BLaER1 treated with 17β-estradiol and CSF1 and Interleukin-3, amounts not matched to agents 10 nM and 100 nM (cell line): ENCODE results near the gene ZMYND8.

Experiments used
- H3K27ac ChIP-seq, 11 experiments: shearing (Covaris generic); formaldehyde crosslinking; 2 replicates each; pipeline ENCODE4 v1.8.1; 2022
- H3K27me3 ChIP-seq, 11 experiments: shearing (Covaris generic); formaldehyde crosslinking; 2 replicates each; pipeline ENCODE4 v1.8.1; 2022
- H3K36me3 ChIP-seq, 11 experiments: shearing (Covaris generic); formaldehyde crosslinking; 2 replicates each; pipeline ENCODE4 v1.8.1; 2022
- H3K4me1 ChIP-seq, 10 experiments: shearing (Covaris generic); formaldehyde crosslinking; 2 replicates each; pipeline ENCODE4 v1.8.1; 2022
- H3K4me2 ChIP-seq, 11 experiments: shearing (Covaris generic); formaldehyde crosslinking; 2 replicates each; pipeline ENCODE4 v1.8.1; 2022
- H3K4me3 ChIP-seq, 10 experiments: shearing (Covaris generic); formaldehyde crosslinking; 2 replicates each; pipeline ENCODE4 v1.8.1; 2022
- H3K9ac ChIP-seq, 11 experiments: shearing (Covaris generic); formaldehyde crosslinking; 2 replicates each; pipeline ENCODE4 v1.8.1; 2022
- H3K9me3 ChIP-seq, 11 experiments: shearing (Covaris generic); formaldehyde crosslinking; replicated peaks in 1 of 11; 2 replicates each; pipeline ENCODE4 v1.8.1; 2022
- H4K20me1 ChIP-seq, 11 experiments: shearing (Covaris generic); formaldehyde crosslinking; 2 replicates each; pipeline ENCODE4 v1.8.1; 2022
- Cebpa-rat ChIP-seq, 11 experiments: shearing (Covaris generic); IDR thresholded peaks; 2 replicates each; pipeline ENCODE4 v1.8.1; 2022

Gene ZMYND8

DNA sequence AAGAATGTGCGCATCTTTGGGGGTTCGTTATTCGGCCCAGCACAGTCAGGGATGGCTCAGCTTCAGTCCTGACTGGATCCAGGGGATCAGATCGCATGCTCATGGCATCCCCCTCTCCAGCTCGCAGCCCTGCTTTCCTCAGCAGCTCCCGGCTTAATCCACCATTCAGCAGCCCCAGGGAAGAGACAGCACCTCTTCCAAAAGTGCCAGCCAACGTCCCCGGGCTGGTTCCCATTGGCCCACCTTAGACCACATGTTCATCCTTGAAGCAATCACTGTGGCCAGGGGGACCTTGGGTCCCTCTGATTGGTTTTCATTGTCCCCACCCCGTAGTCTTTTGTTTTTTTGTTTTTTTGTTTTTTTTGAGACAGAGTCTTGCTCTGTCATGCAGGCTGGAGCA is 188.7 kb downstream of the ZMYND8 start:
- Histone ChIP-seq H3K27me3 (no peaks in the 10 kb centered on the region), H3K36me3 (no peaks in the 10 kb centered on the region), H3K9me3 (peaks cover 0 to 7% (median 0%) of the 10 kb centered on the region in 11 experiments; a peak in 3 of 22 replicates), H3K27ac (no peak overlapping the region), H4K20me1 (no peaks in the 10 kb centered on the region), H3K4me3 (no peak overlapping the region), H3K4me2 (no peak overlapping the region), H3K4me1 (no peaks in the 10 kb centered on the region), H3K9ac (no peak overlapping the region)
- TF ChIP-seq Cebpa-rat (IDR thresholded peaks at IDR 0.05) = no peak

DNA sequence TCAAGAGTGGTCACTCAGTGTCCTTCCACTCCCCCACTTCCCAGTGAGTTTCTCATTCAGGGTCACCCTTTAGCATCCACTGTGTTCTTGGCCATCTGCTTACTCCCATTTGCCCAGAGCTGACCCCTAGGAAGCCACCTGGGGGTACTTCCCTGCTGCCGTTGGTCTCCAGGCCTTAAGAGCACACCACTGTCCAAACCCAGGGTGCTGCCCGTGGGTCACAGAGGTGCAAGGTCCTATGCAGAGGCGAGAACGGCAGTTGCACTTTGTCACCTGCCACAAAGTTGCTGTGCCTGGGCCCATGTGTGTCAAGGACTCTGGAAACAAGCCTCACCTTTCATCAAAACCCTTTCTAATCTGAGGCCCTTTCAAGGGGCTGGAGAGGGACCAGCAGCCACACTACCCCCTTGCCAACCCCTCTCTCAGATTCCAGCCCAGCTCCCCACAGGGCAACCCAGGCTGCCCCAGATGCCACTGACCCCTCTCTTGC is 191.1 kb downstream of the ZMYND8 start:
- H3K27me3 ChIP-seq = no peaks in the 10 kb centered on the region
- H3K4me2 ChIP-seq = no peak overlapping the region
- no peak overlapping the region for H3K27ac ChIP-seq
- H3K4me3 ChIP-seq = no peak overlapping the region
- H3K4me1 ChIP-seq = no peaks in the 10 kb centered on the region
- H3K9me3 ChIP-seq = peaks cover 0 to 7% (median 0%) of the 10 kb centered on the region in 11 experiments; a peak in 3 of 22 replicates
- H3K9ac ChIP-seq = no peak overlapping the region
- no peaks in the 10 kb centered on the region for H4K20me1 ChIP-seq
- H3K36me3 ChIP-seq = no peaks in the 10 kb centered on the region
- TF ChIP-seq Cebpa-rat (IDR thresholded peaks at IDR 0.05) = no peak

DNA sequence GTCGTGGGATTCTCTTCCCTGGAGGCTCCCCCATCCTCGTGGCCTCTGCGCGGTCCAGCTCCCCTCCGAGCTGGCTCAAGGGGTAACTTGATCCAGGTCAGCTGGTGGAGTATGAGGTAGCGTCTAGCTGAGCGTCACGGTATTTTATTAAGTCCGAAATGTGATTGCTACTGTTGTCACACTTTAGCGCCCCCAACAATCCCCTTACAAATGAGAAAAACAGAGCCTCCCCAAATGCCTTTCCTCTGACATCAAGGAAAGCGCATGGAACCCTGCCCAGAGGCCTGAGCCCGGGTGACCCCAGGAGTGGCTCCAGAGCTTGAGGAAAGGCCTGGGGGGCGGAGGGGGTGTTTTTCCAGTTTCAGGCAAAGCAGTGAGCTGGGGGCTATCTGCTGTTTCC is 192.4 kb downstream of the ZMYND8 start:
- Histone ChIP-seq H3K4me1 (no peaks in the 10 kb centered on the region), H4K20me1 (no peaks in the 10 kb centered on the region), H3K27me3 (no peaks in the 10 kb centered on the region), H3K4me2 (no peak overlapping the region), H3K27ac (no peak overlapping the region), H3K9ac (no peak overlapping the region), H3K4me3 (no peak overlapping the region), H3K9me3 (peaks cover 0 to 7% (median 0%) of the 10 kb centered on the region in 11 experiments; a peak in 3 of 22 replicates), H3K36me3 (no peaks in the 10 kb centered on the region)
- no peak for TF ChIP-seq Cebpa-rat (IDR thresholded peaks at IDR 0.05)

DNA sequence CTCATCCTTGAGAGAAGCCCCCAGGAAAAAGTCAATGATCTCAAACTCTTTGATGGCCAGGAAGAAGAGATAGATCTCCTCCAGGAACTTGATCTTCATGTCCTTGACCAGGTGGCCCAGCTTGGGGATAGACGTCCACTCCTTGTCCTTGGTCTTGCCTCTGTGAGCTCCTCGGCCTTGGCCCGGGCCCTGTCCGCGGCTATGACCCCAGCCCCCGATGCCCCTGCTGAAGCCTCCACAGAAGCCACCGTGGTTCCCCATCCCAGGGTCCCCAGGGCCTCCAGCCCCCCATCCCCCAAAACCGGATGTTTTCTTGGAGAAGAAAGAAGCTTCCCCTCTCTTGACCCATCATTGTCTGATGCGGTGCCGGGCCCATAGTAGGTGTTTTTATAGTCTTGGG is 195.1 kb downstream of the ZMYND8 start:
- H3K4me1 ChIP-seq = no peaks in the 10 kb centered on the region
- no peak overlapping the region for H3K4me2 ChIP-seq
- no peak overlapping the region for H3K27ac ChIP-seq
- no peaks in the 10 kb centered on the region for H4K20me1 ChIP-seq
- peaks cover 0 to 7% (median 0%) of the 10 kb centered on the region in 11 experiments; a peak in 3 of 22 replicates for H3K9me3 ChIP-seq
- no peaks in the 10 kb centered on the region for H3K27me3 ChIP-seq
- H3K4me3 ChIP-seq = no peak overlapping the region
- TF ChIP-seq Cebpa-rat (IDR thresholded peaks at IDR 0.05) = no peak
- no peak overlapping the region for H3K9ac ChIP-seq
- no peaks in the 10 kb centered on the region for H3K36me3 ChIP-seq

DNA sequence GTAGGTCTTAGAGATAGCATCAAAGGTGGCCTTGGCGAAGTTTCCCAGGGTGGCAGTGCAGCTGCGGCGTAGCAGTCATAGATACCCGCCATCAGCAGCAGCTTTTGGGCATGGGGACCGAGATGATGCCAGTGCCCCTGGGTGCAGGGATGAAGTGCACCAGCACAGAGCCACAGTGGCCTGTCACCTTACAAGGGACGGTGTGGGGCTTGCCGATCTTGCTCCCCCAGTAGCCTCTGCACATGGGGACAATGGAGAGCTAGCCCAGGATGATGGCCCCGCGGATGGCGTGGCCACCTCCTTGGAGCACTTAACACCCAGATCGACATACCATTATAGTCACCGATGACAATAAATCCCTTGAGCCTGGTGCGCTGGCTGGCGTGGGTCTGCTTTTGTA is 195.5 kb downstream of the ZMYND8 start:
- no peaks in the 10 kb centered on the region for H3K36me3 ChIP-seq
- H3K4me1 ChIP-seq = no peaks in the 10 kb centered on the region
- no peak overlapping the region for H3K4me3 ChIP-seq
- no peak overlapping the region for H3K9ac ChIP-seq
- no peak for TF ChIP-seq Cebpa-rat (IDR thresholded peaks at IDR 0.05)
- H4K20me1 ChIP-seq = no peaks in the 10 kb centered on the region
- H3K27ac ChIP-seq = no peak overlapping the region
- no peak overlapping the region for H3K4me2 ChIP-seq
- peaks cover 0 to 7% (median 0%) of the 10 kb centered on the region in 11 experiments; a peak in 3 of 22 replicates for H3K9me3 ChIP-seq
- H3K27me3 ChIP-seq = no peaks in the 10 kb centered on the region

DNA sequence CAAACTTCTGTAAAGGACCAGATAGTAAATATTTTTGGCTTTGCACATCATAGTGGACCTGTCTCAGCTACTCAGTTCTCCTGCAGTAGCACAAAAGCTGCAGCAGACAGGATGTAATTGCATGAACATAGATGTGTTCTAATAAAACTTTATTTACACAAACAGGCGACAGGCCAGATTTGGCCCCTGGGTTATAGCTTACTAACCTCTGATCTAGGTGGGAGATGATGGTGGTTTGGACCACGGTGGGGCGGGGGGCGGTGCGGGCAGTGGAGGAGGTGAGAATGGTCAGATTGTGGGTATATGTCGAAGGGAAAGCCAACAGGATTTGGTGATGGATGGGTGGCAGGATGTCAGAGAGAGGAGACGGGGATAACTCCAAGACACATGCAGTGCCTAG is 196.3 kb downstream of the ZMYND8 start:
- Histone ChIP-seq H3K4me2 (no peak overlapping the region), H3K4me3 (no peak overlapping the region), H3K27ac (no peak overlapping the region), H3K36me3 (no peaks in the 10 kb centered on the region), H3K27me3 (no peaks in the 10 kb centered on the region), H3K4me1 (no peaks in the 10 kb centered on the region), H3K9me3 (peaks cover 0 to 7% (median 0%) of the 10 kb centered on the region in 11 experiments; a peak in 3 of 22 replicates), H4K20me1 (no peaks in the 10 kb centered on the region), H3K9ac (no peak overlapping the region)
- no peak for TF ChIP-seq Cebpa-rat (IDR thresholded peaks at IDR 0.05)
